Esophagus muscularis mucosa (tissue), 2 donors: ENCODE results near the gene ZSWIM6.

ENCODE experiments used
- POLR2A ChIP-seq: fragments of 450-650 bp; IDR thresholded peaks from one replicate; pipeline ENCODE4 v1.6.1; 2017; ENCODE audit warnings: antibody characterized with exemption, moderate library complexity, mild to moderate bottlenecking, low read depth
- POLR2AphosphoS5 ChIP-seq, 2 donors: sonication (generic); formaldehyde crosslinking; IDR thresholded peaks; one replicate each; pipeline ENCODE4 v1.6.1; 2017; ENCODE audit warnings: antibody characterized with exemption in 2 of 2

- TF ChIP-seq POLR2AphosphoS5 (IDR thresholded peaks at IDR 0.05) (no peak), POLR2A (no peak)
These were observed 193.6 kb downstream of the ZSWIM6 start for GRCh38 chr5:61525512-61526206.
